CD4-positive, alpha-beta memory T cell (primary cell): ENCODE results near the gene TSHR. TPM values are rescaled to one million over a fixed set of nuclear protein-coding genes. Genes with fewer than 3 reads are reported as not detected.
"Not testable (repeated sequence)": the region's sequence is repeated elsewhere in the genome, so short reads cannot be mapped to it uniquely, and the experiment has no call there.

Experiments used
- CTCF ChIA-PET: fragments of 350-600 bp; sonication (Branson Sonifier 250); formaldehyde crosslinking; loops from one replicate; lab custom pipeline; 2021; ENCODE audit warnings: inconsistent platforms; ENCODE audit not compliant: partially characterized antibody; lab: Charles Lee
- POLR2A ChIA-PET: fragments of 350-600 bp; sonication (Branson Sonifier 250); formaldehyde crosslinking; loops from one replicate; lab custom pipeline; 2021; ENCODE audit not compliant: partially characterized antibody; lab: Charles Lee
- DNase-seq, 5 donors: peaks; one replicate each; pipeline versions ENCODE4 v3.0.0 to v3.0.0-alpha.2; 2020 to 2022; ENCODE audit warnings: mixed read lengths in 1 of 5
- H3K27ac ChIP-seq: one replicate; pipeline ENCODE4 v1.7.0; 2013; ENCODE audit warnings: low read depth, low read length
- H3K27me3 ChIP-seq: 2 replicates; pipeline ENCODE4 v1.7.0; 2013; ENCODE audit warnings: mild to moderate bottlenecking, low read length, moderate library complexity; ENCODE audit not compliant: insufficient read depth
- H3K36me3 ChIP-seq: 2 replicates; pipeline ENCODE4 v1.7.0; 2013; ENCODE audit warnings: mild to moderate bottlenecking, low read length, moderate library complexity; ENCODE audit not compliant: insufficient read depth
- H3K4me1 ChIP-seq: 2 replicates; pipeline ENCODE4 v1.7.0; 2013; ENCODE audit warnings: mild to moderate bottlenecking, low read length, moderate library complexity; ENCODE audit not compliant: insufficient read depth
- H3K4me3 ChIP-seq, 2 donors: one replicate each; pipeline ENCODE4 v1.7.0; 2013; ENCODE audit warnings: low read length in 2 of 2, mild to moderate bottlenecking in 1 of 2
- H3K9me3 ChIP-seq, 2 donors: one replicate each; pipeline ENCODE4 v1.7.0; 2013; ENCODE audit warnings: low read length in 2 of 2, control low read depth in 1 of 2; ENCODE audit not compliant: control insufficient read depth in 1 of 2
- H3K27ac Mint-ChIP-seq, 7 donors: one replicate each; pipeline ENCODE4 v1.8.0; 2020 to 2021; ENCODE audit warnings: mixed read lengths in 7 of 7, mild to moderate bottlenecking in 6 of 7, inconsistent platforms in 3 of 7, moderate library complexity in 3 of 7
- H3K27me3 Mint-ChIP-seq, 2 donors: one replicate each; pipeline ENCODE4 v1.8.0; 2020 to 2021; ENCODE audit warnings: mixed read lengths in 2 of 2
- H3K36me3 Mint-ChIP-seq, 2 donors: one replicate each; pipeline ENCODE4 v1.8.0; 2020 to 2021; ENCODE audit warnings: mixed read lengths in 2 of 2, inconsistent platforms in 1 of 2, mild to moderate bottlenecking in 1 of 2
- H3K4me1 Mint-ChIP-seq, 4 donors: one replicate each; pipeline ENCODE4 v1.8.0; 2020 to 2021; ENCODE audit warnings: mixed read lengths in 4 of 4, mild to moderate bottlenecking in 1 of 4
- H3K4me3 Mint-ChIP-seq, 8 donors: one replicate each; pipeline ENCODE4 v1.8.0; 2020 to 2021; ENCODE audit warnings: mixed read lengths in 8 of 8, mild to moderate bottlenecking in 7 of 8, moderate library complexity in 6 of 8, inconsistent platforms in 3 of 8
- H3K9me3 Mint-ChIP-seq, 8 donors: one replicate each; pipeline ENCODE4 v1.8.0; 2020 to 2021; ENCODE audit warnings: mixed read lengths in 8 of 8, mild to moderate bottlenecking in 5 of 8, inconsistent platforms in 3 of 8, moderate library complexity in 1 of 8
- intact Hi-C: fragments of 100-400 bp; cut with micrococcal nuclease; formaldehyde crosslinking; loops from one replicate; pipeline ENCODE4 v1.15.1; 2023
- polyA plus RNA-seq, 2 donors: library from polyadenylated mRNA; unstranded; fragments of 300-500 nt; fragmentation: Illumina TruSeq; gene quantifications; one replicate each; pipeline ENCODE4 v1.2.3, GENCODE V29; 2021
- total RNA-seq, 2 experiments: library from RNA; stranded (reverse); gene quantifications; one replicate each; pipeline ENCODE4 v1.2.3, GENCODE V29; 2021

TSHR gene
- total and polyA plus RNA-seq, 4 experiments from 2014 or later = 0.09 to 0.84 (median 0.30) TPM; not detected in 1

DNA sequence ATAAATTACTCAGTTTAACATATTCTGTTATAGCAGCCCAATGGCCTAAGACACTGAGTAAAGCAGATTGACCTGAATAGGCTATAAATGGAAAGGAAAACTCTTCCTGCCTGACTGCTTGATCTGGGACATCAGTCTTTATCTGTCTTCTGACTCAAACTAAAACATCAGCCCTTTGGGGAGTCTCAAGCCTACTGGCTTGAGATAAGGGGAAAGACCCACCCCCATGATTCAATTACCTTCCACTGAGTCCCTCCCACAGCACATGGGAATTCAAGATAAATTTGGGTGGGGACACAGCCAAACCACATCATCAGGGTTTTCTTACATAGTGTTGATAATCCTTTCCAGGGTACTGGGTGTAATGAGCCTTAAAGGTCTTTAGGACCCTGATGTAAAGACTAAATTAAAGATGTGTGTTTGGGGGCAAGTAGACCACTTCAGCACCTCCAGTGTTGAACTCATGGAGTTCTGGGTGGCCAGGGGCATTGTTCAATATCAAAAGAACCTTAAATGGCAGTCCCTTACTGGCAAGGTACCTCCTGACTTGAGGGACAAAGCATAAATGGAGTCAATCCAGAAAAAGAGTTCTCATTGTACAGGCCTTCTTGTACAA lies 67.8 kb downstream of the TSHR start:
- DNase-seq = no peak
- no peak overlapping the region for H3K27ac ChIP-seq
- H3K9me3 ChIP-seq = no peaks in the 10 kb centered on the region
- Mint-ChIP-seq H3K4me3 (no peak overlapping the region), H3K27ac (no peak overlapping the region), H3K36me3 (no peaks in the 10 kb centered on the region), H3K27me3 (peaks cover 6 to 7% of the 10 kb centered on the region in 2 donors), H3K9me3 (peaks cover 0 to 2% (median 0%) of the 10 kb centered on the region in 8 donors), H3K4me1 (no peaks in the 10 kb centered on the region)
- H3K4me1 ChIP-seq = no peaks in the 10 kb centered on the region
- ChIA-PET POLR2A (no interaction called here), CTCF (no interaction called here)
- H3K4me3 ChIP-seq = no peak overlapping the region
- intact Hi-C loops = no loop called here
- H3K27me3 ChIP-seq = no peaks in the 10 kb centered on the region
- H3K36me3 ChIP-seq = no peaks in the 10 kb centered on the region

DNA sequence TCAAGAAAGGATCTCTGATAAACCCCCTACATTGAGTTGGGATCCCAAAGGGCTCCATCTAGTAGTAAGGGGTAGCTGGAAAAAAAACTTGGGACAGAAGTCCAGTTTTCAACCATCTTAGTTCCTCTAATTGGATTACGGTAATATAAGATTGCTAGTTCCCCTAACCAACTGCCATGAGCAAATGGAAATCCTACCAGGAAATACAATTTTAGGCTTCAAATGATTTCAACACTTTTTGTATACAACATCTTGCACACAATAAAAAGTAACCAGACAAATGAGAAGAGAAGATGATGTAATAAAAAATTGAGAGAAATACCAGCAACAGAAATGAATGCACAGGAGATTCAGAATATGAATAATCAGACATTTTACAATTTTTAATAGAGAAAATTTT lies 73.0 kb downstream of the TSHR start:
- Histone ChIP-seq H3K36me3 (no peaks in the 10 kb centered on the region), H3K27ac (no peak overlapping the region), H3K9me3 (no peaks in the 10 kb centered on the region), H3K27me3 (no peaks in the 10 kb centered on the region), H3K4me3 (no peak overlapping the region), H3K4me1 (no peaks in the 10 kb centered on the region)
- peaks cover 0 to 3% (median 2%) of the 10 kb centered on the region in 8 donors for H3K9me3 Mint-ChIP-seq
- CTCF ChIA-PET = no interaction called here
- no peak for DNase-seq
- POLR2A ChIA-PET = no interaction called here
- intact Hi-C loops = no loop called here
- peaks cover 4 to 10% of the 10 kb centered on the region in 2 donors for H3K27me3 Mint-ChIP-seq
- no peaks in the 10 kb centered on the region for H3K4me1 Mint-ChIP-seq
- no peak overlapping the region for H3K4me3 Mint-ChIP-seq
- no peak overlapping the region for H3K27ac Mint-ChIP-seq
- H3K36me3 Mint-ChIP-seq = no peaks in the 10 kb centered on the region

DNA sequence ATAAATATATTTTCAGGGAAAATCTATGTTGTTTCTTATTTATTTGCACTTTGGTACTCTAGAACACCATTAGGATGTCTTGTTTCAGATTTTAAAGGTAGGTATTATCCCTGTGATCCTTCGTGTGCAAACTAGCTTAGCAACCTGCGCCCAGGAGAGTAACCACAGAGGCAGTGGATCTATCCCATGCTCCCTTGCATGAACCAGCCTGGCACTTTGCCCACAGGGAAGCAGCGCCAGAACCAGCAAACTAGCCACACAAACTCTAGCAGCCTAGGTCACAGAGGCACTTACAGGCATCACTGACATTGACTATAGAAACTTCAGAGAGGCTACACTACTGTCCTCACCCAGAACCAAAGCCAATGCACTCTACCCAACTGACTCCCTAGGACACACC lies 76.1 kb downstream of the TSHR start:
- intact Hi-C loops = no loop called here
- Histone ChIP-seq H3K27ac (no peak overlapping the region), H3K4me3 (no peak overlapping the region), H3K4me1 (no peaks in the 10 kb centered on the region), H3K36me3 (no peaks in the 10 kb centered on the region), H3K27me3 (no peaks in the 10 kb centered on the region), H3K9me3 (no peaks in the 10 kb centered on the region)
- H3K4me3 Mint-ChIP-seq = no peak overlapping the region
- H3K36me3 Mint-ChIP-seq = peaks cover 0 to 3% of the 10 kb centered on the region in 2 donors
- H3K4me1 Mint-ChIP-seq = no peaks in the 10 kb centered on the region
- H3K27ac Mint-ChIP-seq = no peak overlapping the region
- H3K27me3 Mint-ChIP-seq = peaks cover 5 to 11% of the 10 kb centered on the region in 2 donors
- H3K9me3 Mint-ChIP-seq = peaks cover 0 to 17% (median 8%) of the 10 kb centered on the region in 8 donors
- POLR2A ChIA-PET = no interaction called here
- CTCF ChIA-PET = no interaction called here
- no peak for DNase-seq

DNA sequence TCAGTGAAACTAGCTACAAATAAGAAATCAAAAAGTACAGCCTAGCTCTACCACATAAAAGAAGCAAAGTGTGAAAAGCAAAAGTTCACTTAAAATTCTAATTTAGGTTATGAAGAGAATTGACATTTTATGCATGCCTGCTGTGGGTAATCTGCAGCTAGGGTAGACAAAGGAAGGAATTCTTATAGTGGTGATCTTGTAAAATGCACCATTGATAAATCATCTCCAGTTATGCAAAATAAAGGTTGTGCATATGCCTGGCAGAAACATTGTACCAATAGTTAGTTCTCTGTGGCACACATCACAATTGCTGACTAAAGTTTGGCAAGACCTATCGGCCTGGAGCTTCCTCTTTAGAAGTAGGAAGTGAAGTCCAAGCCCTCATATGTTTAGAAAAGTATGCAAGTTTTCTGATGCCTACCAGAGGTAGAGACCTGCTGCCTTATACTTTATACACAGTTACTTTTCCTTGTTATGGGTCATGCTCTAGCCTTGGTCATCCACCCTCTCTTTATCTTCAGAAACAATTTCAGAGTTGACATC lies 78.3 kb downstream of the TSHR start:
- Mint-ChIP-seq H3K36me3 (peaks cover 0 to 3% of the 10 kb centered on the region in 2 donors), H3K27me3 (peaks cover 5 to 15% of the 10 kb centered on the region in 2 donors), H3K4me3 (no peak overlapping the region), H3K27ac (no peak overlapping the region), H3K4me1 (no peaks in the 10 kb centered on the region), H3K9me3 (peaks cover 0 to 28% (median 12%) of the 10 kb centered on the region in 8 donors)
- H3K27ac ChIP-seq = no peak overlapping the region
- no peaks in the 10 kb centered on the region for H3K27me3 ChIP-seq
- CTCF ChIA-PET = interaction anchor here (0.9 kb wide), 1 partner anchor 37 kb away, joined by 3 read pairs; no protein-coding TSS in a partner anchor
- H3K9me3 ChIP-seq = no peaks in the 10 kb centered on the region
- no peaks in the 10 kb centered on the region for H3K4me1 ChIP-seq
- H3K4me3 ChIP-seq = no peak overlapping the region
- intact Hi-C loops = no loop called here
- H3K36me3 ChIP-seq = no peaks in the 10 kb centered on the region
- POLR2A ChIA-PET = no interaction called here
- DNase-seq = no peak

DNA sequence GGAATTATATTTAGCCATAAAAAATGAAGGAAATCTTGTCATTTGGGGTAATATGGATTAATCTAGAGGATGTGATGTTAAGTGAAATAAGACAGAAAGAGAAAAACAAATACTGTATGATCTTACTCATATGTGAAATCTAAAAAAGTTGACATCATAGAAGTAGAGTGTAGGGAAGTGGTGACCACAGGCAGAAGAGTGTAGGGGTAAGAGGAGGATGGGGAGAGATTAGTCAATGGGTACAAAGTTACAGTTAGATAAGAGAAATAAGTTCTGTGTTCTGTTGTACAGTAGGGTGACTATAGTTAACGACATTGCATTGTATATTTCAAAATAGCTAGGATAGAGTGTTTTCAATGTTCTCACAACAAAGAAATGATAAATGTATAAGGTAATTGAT lies 87.0 kb downstream of the TSHR start:
- POLR2A ChIA-PET = no interaction called here
- peaks cover 2 to 3% of the 10 kb centered on the region in 2 donors for H3K27me3 Mint-ChIP-seq

DNA sequence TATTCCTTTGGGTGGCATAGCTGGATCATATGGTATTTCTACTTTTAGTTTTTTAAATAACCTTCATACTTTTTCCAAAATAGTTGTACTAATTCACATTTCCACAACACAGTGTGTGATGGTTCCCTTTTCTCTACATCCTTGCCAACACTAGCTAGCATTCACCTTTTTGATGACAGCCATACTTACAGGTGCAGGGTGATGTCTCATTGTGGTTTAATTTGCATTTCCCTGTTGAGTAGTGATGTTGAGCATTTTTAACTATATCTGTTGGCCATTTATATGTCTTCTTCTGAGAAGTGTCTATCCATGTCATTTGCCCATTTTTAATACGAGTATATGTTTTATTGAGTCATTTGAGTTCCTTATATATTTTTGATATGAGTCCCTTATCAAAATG lies 96.1 kb downstream of the TSHR start:
- Histone ChIP-seq H3K4me1 (no peaks in the 10 kb centered on the region), H3K27me3 (no peaks in the 10 kb centered on the region), H3K36me3 (no peaks in the 10 kb centered on the region), H3K9me3 (no peaks in the 10 kb centered on the region), H3K27ac (no peak overlapping the region), H3K4me3 (no peak overlapping the region)
- H3K9me3 Mint-ChIP-seq = peaks cover 0 to 31% (median 17%) of the 10 kb centered on the region in 8 donors
- H3K36me3 Mint-ChIP-seq = peaks cover 2 to 4% of the 10 kb centered on the region in 2 donors
- POLR2A ChIA-PET = no interaction called here
- H3K27me3 Mint-ChIP-seq = peaks cover 0 to 6% of the 10 kb centered on the region in 2 donors
- H3K27ac Mint-ChIP-seq = no peak overlapping the region
- no peaks in the 10 kb centered on the region for H3K4me1 Mint-ChIP-seq
- no peak overlapping the region for H3K4me3 Mint-ChIP-seq
- CTCF ChIA-PET = no interaction called here
- intact Hi-C loops = no loop called here
- DNase-seq = no peak

More for the DNA sequence above, 87.0 kb downstream of the TSHR start:
- no peak overlapping the region for H3K4me3 Mint-ChIP-seq
- no peaks in the 10 kb centered on the region for H3K4me1 Mint-ChIP-seq
- H3K9me3 Mint-ChIP-seq = peaks cover 0 to 18% (median 9%) of the 10 kb centered on the region in 8 donors
- H3K4me1 ChIP-seq = no peaks in the 10 kb centered on the region
- intact Hi-C loops = no loop called here
- no peak overlapping the region for H3K4me3 ChIP-seq
- no peak overlapping the region for H3K27ac ChIP-seq
- no peak for DNase-seq
- no peaks in the 10 kb centered on the region for H3K36me3 Mint-ChIP-seq
- no peaks in the 10 kb centered on the region for H3K9me3 ChIP-seq
- CTCF ChIA-PET = no interaction called here
- H3K36me3 ChIP-seq = no peaks in the 10 kb centered on the region
- no peak overlapping the region for H3K27ac Mint-ChIP-seq
- no peaks in the 10 kb centered on the region for H3K27me3 ChIP-seq

DNA sequence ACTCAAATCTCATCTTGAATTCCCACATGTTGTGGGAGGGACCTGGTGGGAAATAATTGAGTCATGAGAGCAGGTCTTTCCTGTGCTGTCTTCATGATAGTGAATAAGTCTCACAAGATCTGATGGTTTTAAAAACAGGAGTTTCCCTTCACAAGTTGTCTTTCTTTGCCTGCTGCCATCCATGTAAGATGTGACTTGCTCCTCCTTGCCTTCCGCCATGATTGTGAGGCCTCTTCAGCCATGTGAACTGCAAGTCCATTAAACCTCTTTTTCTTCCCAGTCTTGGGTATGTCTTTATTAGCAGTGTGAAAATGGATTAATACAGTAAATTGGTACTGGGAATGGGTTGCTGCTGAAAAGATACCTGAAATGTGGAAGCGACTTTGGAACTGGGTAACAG lies 98.6 kb downstream of the TSHR start:
- H3K4me1 Mint-ChIP-seq, H3K4me3 Mint-ChIP-seq, DNase-seq, POLR2A ChIA-PET, H3K27ac ChIP-seq, H3K36me3 ChIP-seq, H3K27ac Mint-ChIP-seq, H3K4me3 ChIP-seq, H3K27me3 Mint-ChIP-seq, H3K9me3 ChIP-seq, CTCF ChIA-PET, H3K27me3 ChIP-seq, H3K36me3 Mint-ChIP-seq, intact Hi-C loops, H3K4me1 ChIP-seq: not testable (repeated sequence)
- peaks cover 0 to 31% (median 17%) of the 10 kb centered on the region in 8 donors for H3K9me3 Mint-ChIP-seq
